A375 (cell line): ENCODE data around the gene NUDT16L1. TPM values are rescaled to one million over a fixed set of nuclear protein-coding genes. Genes with fewer than 3 reads are reported as not detected.

Experiments used
- small RNA-seq: library from RNA; depleted of rRNA; stranded (forward); fragments of <200 nt; gene quantifications from one replicate; pipeline ENCODE3, GENCODE V24; 2014
- total RNA-seq: library from RNA; depleted of rRNA; stranded (reverse); fragments of >200 nt; shearing (Covaris generic); gene quantifications from 2 replicates; pipeline ENCODE4 v1.2.3, GENCODE V29; 2014; rRNA removed

The NUDT16L1 gene
- 32.3 and 33.4 TPM in 2 replicates for total RNA-seq

GRCh38 chr16:4693296-4693955 is at the start of gene NUDT16L1:
NUDT16L1 (plus strand) TSS chr16:4693562; CDS start chr16:4693727, 165 bp downstream.

GRCh38 chr16:4734063-4734729 is 40.8 kb downstream of the NUDT16L1 start, which contains the start of the genes ANKS3 and DNAAF8:
ANKS3 (minus strand) TSS chr16:4734271; CDS start chr16:4730149, 4,122 bp downstream.
DNAAF8 (plus strand) TSS chr16:4734537; CDS start chr16:4736515, 1,978 bp downstream.

Small RNAs within 50 kb of the gene (small RNA-seq; reads per million reads assigned to genes)
- not detected for gene MIR6769A

Other genes with a start within 250 kb of the NUDT16L1 start
- gene NMRAL1, start 218.9 kb upstream of the NUDT16L1 start, total RNA-seq, result 106 and 129 TPM in 2 replicates
- gene HMOX2, start 217.2 kb upstream of the NUDT16L1 start, total RNA-seq, result 99.2 and 106 TPM in 2 replicates
- gene CDIP1, start 154.8 kb upstream of the NUDT16L1 start, total RNA-seq, result 8.0 and 8.1 TPM in 2 replicates
- gene C16orf96, start 137.2 kb upstream of the NUDT16L1 start, total RNA-seq, result not detected in 2 replicates
- gene UBALD1, start 78.7 kb upstream of the NUDT16L1 start, total RNA-seq, result 62.3 and 71.6 TPM in 2 replicates
- gene MGRN1, start 68.7 kb upstream of the NUDT16L1 start, total RNA-seq, result 26.1 and 27.5 TPM in 2 replicates
- gene ANKS3, start 40.7 kb downstream of the NUDT16L1 start, total RNA-seq, result 21.2 and 22.8 TPM in 2 replicates
- 0.93 and 1.5 TPM in 2 replicates for gene DNAAF8, start 41.0 kb downstream of the NUDT16L1 start, total RNA-seq
- gene ZNF500, start 73.6 kb downstream of the NUDT16L1 start, total RNA-seq, result 7.8 and 8.6 TPM in 2 replicates
- gene SEPTIN12, start 94.8 kb downstream of the NUDT16L1 start, total RNA-seq, result 0.08 TPM in 1 of 2 replicates, not detected in the other
- gene SMIM22, start 101.8 kb downstream of the NUDT16L1 start, total RNA-seq, result not detected in 2 replicates
- 15.1 and 17.3 TPM in 2 replicates for gene ROGDI, start 109.1 kb downstream of the NUDT16L1 start, total RNA-seq
- gene GLYR1, start 153.7 kb downstream of the NUDT16L1 start, total RNA-seq, result 40.2 and 47.4 TPM in 2 replicates
- gene UBN1, start 153.9 kb downstream of the NUDT16L1 start, total RNA-seq, result 42.4 and 44.3 TPM in 2 replicates
- 0.26 and 0.27 TPM in 2 replicates for gene PPL, start 243.6 kb downstream of the NUDT16L1 start, total RNA-seq